ENCODE measurements around the gene ABRAXAS1.

DNA sequence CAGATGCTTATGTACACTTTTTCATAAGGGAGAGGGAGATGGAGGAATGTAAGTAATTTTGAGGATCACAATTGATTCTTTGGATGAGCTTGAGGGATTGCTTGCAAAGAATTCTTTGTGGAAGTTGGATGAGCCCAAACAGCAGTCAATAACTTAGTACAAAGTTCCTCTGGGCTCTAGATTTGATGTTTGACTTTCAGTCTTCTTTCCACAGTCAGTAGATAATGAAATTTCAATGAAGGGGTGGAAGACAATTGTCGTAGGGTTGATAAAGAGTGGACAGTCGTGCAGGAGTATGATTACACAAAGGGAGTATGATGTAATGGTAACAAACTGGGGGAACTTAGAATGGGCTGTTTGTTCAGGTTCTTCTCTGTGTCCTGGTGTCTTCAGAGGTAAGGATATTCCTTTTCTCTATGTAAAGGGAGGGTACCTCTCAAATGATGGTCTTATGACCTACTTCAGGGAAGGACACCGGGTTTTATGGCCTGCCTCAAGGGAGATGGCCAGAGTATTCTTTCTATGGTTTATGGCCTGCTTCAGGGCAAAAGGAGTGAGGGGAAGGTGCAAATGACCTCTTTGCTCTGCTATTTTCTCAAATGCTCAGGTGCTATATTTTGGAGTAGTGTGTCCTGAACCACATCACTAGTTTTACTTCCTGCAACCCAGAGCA is 1.7 kb upstream of the ABRAXAS1 start:
- TF ChIP-seq, protein P1, sequence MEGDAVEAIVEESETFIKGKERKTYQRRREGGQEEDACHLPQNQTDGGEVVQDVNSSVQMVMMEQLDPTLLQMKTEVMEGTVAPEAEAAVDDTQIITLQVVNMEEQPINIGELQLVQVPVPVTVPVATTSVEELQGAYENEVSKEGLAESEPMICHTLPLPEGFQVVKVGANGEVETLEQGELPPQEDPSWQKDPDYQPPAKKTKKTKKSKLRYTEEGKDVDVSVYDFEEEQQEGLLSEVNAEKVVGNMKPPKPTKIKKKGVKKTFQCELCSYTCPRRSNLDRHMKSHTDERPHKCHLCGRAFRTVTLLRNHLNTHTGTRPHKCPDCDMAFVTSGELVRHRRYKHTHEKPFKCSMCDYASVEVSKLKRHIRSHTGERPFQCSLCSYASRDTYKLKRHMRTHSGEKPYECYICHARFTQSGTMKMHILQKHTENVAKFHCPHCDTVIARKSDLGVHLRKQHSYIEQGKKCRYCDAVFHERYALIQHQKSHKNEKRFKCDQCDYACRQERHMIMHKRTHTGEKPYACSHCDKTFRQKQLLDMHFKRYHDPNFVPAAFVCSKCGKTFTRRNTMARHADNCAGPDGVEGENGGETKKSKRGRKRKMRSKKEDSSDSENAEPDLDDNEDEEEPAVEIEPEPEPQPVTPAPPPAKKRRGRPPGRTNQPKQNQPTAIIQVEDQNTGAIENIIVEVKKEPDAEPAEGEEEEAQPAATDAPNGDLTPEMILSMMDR (IDR thresholded peaks at IDR 0.05; ENCODE audit: insufficient read depth, low read depth, low read length) = no peak
- no peak for TF ChIP-seq EZH2 (IDR thresholded peaks at IDR 0.05; ENCODE audit: insufficient read depth, low read length)
